NOMO-1 treated with dmso at 0.1 percent for 144 hours (cell line): ENCODE data around the gene ASB3.
"Not testable (repeated sequence)": the region's sequence is repeated elsewhere in the genome, so short reads cannot be mapped to it uniquely, and the experiment has no call there.

ENCODE experiments used
- DNase-seq: peaks from one replicate; lab custom pipeline; 2025; ENCODE audit not compliant: unreplicated experiment; lab: John Stamatoyannopoulos, UW

Gene ASB3

GRCh38 chr2:53786705-53787613 lies at the start of gene ASB3, which contains the start of gene ERLEC1:
TSS of gene ASB3 (minus strand) at chr2:53786953. CDS start at chr2:53765572, 21,381 bp downstream.
TSS of gene ERLEC1 (plus strand) at chr2:53787044. CDS start at chr2:53787211, 167 bp downstream.
- DNase-seq: peak; percentile 83

GRCh38 chr2:53829980-53830290 lies 43.2 kb upstream of the ASB3 start:
- DNase-seq: not testable (repeated sequence)

- no peak for DNase-seq
Measured at GRCh38 chr2:53829273-53829979, 42.7 kb upstream of the ASB3 start.

GRCh38 chr2:53828331-53828730 lies 41.6 kb upstream of the ASB3 start:
- no peak for DNase-seq

GRCh38 chr2:53827398-53828175 lies 40.8 kb upstream of the ASB3 start:
- no peak for DNase-seq

- DNase-seq: no peak
Measured at GRCh38 chr2:53826587-53827397, 40.0 kb upstream of the ASB3 start.

GRCh38 chr2:53826030-53826410 lies 39.3 kb upstream of the ASB3 start:
- no peak for DNase-seq

- DNase-seq: not testable (repeated sequence)
Measured at GRCh38 chr2:53823639-53824038, 36.9 kb upstream of the ASB3 start.

- DNase-seq: no peak
Measured at GRCh38 chr2:53821810-53822209, 35.1 kb upstream of the ASB3 start.

GRCh38 chr2:53820711-53821110 lies 34.0 kb upstream of the ASB3 start:
- no peak for DNase-seq

- no peak for DNase-seq
Measured at GRCh38 chr2:53820048-53820447, 33.3 kb upstream of the ASB3 start.

- DNase-seq: no peak
Measured at GRCh38 chr2:53819634-53820033, 32.9 kb upstream of the ASB3 start.

- DNase-seq: no peak
Measured at GRCh38 chr2:53818854-53819435, 32.2 kb upstream of the ASB3 start.

GRCh38 chr2:53813151-53813550 lies 26.4 kb upstream of the ASB3 start:
- DNase-seq: no peak

GRCh38 chr2:53811601-53812000 lies 24.8 kb upstream of the ASB3 start:
- no peak for DNase-seq

GRCh38 chr2:53802617-53803151 lies 15.9 kb upstream of the ASB3 start:
- no peak for DNase-seq

GRCh38 chr2:53801547-53801946 lies 14.8 kb upstream of the ASB3 start:
- no peak for DNase-seq

GRCh38 chr2:53793821-53794220 lies 7.1 kb upstream of the ASB3 start:
- no peak for DNase-seq

- no peak for DNase-seq
Measured at GRCh38 chr2:53793261-53793660, 6.5 kb upstream of the ASB3 start.
